DOHH2 (cell line): Measurements from ENCODE around the gene ARHGEF4.

ENCODE experiments used
- EZH2phosphoT487 ChIP-seq: fragments of 200-600 bp; sonication (generic); IDR thresholded peaks from 2 replicates; pipeline ENCODE4 v1.6.1; 2017; ENCODE audit warnings: borderline replicate concordance, mild to moderate bottlenecking, antibody characterized with exemption, low read length, moderate library complexity, mixed read lengths
- TF ChIP-seq, protein P1 (sequence below): fragments of 200-600 bp; sonication (generic); IDR thresholded peaks from one replicate; pipeline ENCODE4 v1.5.1; 2014; ENCODE audit warnings: antibody characterized with exemption, mild to moderate bottlenecking, low read depth, low read length; ENCODE audit not compliant: poor library complexity, severe bottlenecking

DNA sequence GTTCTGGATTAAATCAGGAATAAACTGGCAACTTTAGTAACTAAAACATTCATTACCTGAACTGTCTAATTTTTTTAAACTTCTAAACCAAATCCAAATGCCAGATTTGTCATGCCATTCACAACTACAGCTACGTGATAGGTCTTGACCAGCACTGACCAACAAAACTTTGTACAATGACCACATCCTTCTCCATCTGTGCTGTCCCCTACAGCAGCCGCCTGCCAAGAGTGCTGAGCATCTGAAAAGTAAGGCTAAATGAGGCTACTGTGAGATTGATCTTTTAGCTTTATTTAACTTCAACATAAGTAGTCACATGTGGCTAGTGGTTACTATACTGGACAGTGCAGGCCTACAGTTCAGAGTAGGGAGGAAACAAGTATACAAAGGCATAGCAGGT is 248.9 kb downstream of the ARHGEF4 start:
- TF ChIP-seq, protein P1, sequence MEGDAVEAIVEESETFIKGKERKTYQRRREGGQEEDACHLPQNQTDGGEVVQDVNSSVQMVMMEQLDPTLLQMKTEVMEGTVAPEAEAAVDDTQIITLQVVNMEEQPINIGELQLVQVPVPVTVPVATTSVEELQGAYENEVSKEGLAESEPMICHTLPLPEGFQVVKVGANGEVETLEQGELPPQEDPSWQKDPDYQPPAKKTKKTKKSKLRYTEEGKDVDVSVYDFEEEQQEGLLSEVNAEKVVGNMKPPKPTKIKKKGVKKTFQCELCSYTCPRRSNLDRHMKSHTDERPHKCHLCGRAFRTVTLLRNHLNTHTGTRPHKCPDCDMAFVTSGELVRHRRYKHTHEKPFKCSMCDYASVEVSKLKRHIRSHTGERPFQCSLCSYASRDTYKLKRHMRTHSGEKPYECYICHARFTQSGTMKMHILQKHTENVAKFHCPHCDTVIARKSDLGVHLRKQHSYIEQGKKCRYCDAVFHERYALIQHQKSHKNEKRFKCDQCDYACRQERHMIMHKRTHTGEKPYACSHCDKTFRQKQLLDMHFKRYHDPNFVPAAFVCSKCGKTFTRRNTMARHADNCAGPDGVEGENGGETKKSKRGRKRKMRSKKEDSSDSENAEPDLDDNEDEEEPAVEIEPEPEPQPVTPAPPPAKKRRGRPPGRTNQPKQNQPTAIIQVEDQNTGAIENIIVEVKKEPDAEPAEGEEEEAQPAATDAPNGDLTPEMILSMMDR = no peak
- no peak for TF ChIP-seq EZH2phosphoT487
